ENCODE measurements around the gene TRIM13. TPM values are rescaled to one million over a fixed set of nuclear protein-coding genes. Genes with fewer than 3 reads are reported as not detected.
A peak's percentile ranks its signal among the peaks of the same experiment; 100 is the strongest.
"Not testable (repeated sequence)": the region's sequence is repeated elsewhere in the genome, so short reads cannot be mapped to it uniquely, and the experiment has no call there.

TRIM13 gene
- total RNA-seq, 1 experiment from 2014 or later = 11.6 TPM

DNA sequence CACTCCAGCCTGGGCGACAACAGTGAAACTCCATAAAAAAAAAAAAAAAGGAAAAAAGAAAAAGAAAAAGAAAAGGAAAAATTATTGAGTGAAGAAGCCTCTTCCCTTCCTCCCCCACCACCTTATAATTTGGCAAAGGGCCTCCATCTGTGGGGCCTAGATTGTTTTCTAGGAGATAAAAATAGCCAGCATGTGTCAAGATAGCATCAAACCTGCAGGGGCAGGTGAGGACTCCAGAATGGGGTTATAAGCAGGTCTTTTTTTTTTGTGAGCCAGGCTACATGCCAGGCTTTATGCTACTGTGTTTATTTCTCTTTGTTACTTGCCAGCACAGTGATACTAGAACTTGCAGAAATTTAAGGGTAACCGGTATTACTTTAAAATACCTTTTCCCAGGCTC, 11.7 kb upstream of the TRIM13 start:
- peaks cover 4% of the 10 kb centered on the region; the same call in 1 of the 2 replicates for H3K36me3 ChIP-seq
- no peaks in the 10 kb centered on the region for H3K27me3 ChIP-seq
- no peaks in the 10 kb centered on the region for H3K4me1 ChIP-seq
- no peak for DNase-seq
- H3K4me3 ChIP-seq = no peak overlapping the region
- no peak overlapping the region for H3K27ac ChIP-seq
- no peaks in the 10 kb centered on the region for H3K9me3 ChIP-seq (replicated peaks)

DNA sequence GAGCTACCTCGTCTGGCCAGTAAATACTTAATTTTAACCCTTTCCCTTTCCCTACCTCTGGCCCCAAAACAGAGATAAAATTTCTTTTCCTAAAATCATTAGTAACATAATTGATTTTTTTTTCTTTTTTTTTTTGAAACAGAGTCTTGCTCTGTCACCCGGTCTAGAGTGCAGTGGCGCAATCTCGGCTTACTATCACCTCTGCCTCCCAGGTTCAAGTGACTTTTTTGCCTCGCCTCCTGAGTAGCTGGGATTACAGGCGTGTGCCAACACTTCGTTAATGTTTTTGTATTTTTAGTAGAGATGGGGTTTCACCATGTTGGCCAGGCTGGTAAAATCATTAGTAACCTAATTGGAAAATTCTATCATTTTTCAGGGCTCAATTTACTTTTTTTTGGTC, 10.4 kb upstream of the TRIM13 start:
- Histone ChIP-seq H3K27ac (no peak overlapping the region), H3K36me3 (peaks cover 6% of the 10 kb centered on the region; the same call in 1 of the 2 replicates), H3K4me3 (no peak overlapping the region), H3K27me3 (no peaks in the 10 kb centered on the region), H3K4me1 (no peaks in the 10 kb centered on the region), H3K9me3 (replicated peaks) (no peaks in the 10 kb centered on the region)
- DNase-seq = no peak

DNA sequence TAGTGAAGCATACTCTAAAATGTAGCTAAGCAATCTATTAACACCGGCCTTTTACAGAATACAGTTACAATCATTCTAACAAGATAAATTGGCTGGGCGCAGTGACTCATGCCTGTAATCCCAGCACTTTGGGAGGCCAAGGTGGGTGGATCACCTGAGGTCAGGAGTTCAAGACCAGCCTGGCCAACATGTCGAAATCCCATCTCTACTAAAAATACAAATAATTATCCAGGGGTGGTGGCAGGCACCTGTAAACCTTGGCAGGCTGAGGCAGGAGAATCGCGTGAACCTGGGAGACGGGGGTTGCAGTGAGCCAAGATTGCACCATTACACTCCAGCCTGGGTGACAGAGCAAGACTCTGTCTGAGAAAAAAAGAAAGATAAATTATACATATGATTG, 6.2 kb upstream of the TRIM13 start:
- H3K4me3 ChIP-seq; DNase-seq; H3K27ac ChIP-seq; H3K9me3 ChIP-seq (replicated peaks); H3K4me1 ChIP-seq; H3K27me3 ChIP-seq: not testable (repeated sequence)
- peaks cover 15% of the 10 kb centered on the region; the same call in 1 of the 2 replicates for H3K36me3 ChIP-seq

DNA sequence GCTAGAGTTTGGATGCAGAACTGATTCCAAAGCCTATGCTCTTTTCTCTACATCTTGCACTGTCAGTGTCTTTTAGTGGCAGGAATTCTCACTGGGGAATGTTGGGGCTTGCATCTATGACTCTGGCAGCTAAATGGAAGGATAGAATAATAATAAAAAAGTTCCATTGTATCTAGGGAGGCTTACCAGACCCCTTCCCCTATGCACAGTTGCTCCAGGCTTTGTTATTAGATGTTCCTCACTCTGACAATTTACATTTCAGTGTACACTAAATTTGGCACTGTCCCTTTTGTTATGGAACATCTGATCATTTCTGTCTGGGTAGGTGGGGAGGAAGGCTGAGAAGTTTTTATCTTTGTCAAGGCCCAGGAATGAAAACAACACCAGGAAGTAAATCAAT, 3.7 kb upstream of the TRIM13 start:
- no peaks in the 10 kb centered on the region for H3K27me3 ChIP-seq

DNA sequence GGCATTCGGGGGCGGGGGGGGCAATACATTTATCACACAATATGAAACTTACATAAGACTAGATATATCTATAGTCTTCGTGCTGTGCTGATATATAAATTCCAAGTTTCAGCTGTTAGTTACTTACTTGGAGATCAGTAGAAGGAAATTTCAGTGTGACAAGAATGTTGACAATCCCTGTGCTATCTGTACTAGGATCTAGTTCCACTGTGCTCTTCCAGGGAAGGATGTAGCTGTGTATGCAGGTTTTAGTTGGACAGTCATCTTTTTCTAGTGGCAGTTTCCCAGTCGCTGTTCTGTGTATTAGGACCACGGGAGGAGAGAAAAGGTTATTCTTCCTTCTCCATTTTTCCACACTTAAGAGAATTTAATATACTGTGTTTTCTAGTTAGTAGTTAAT, 3.2 kb upstream of the TRIM13 start:
- H3K27me3 ChIP-seq = no peaks in the 10 kb centered on the region
- no peak overlapping the region for H3K4me3 ChIP-seq
- no peak overlapping the region for H3K27ac ChIP-seq
- H3K4me1 ChIP-seq = no peaks in the 10 kb centered on the region
- no peaks in the 10 kb centered on the region for H3K9me3 ChIP-seq (replicated peaks)
- peaks cover 16% of the 10 kb centered on the region; the same call in 1 of the 2 replicates for H3K36me3 ChIP-seq
- no peak for DNase-seq

More for the DNA sequence above, 3.7 kb upstream of the TRIM13 start:
- Histone ChIP-seq H3K9me3 (replicated peaks) (no peaks in the 10 kb centered on the region), H3K36me3 (peaks cover 15% of the 10 kb centered on the region; the same call in 1 of the 2 replicates), H3K4me1 (no peaks in the 10 kb centered on the region), H3K4me3 (no peak overlapping the region), H3K27ac (no peak overlapping the region)
- DNase-seq = no peak

DNA sequence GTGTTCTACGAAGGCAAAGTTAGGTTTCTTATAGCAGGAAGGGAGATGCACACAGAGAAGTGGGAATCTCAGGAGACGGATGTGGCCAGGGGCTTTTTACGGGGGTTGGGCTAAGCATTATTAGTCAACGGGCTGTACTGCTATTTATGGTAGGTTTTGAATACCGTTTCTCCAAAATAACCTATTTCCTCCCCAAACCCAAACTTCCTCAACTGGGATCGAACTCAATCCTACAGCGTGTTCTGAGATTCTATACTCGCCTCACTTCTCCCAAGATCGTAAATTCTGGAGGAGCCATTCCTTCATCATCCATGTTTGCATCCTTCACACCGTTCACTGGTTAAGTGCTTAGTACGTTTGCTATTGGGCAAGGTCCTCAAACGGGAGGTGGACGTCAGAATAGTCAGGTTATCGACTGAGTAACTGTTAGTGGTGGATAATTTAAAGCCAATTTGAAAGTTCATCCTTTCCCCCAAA, 1.2 kb upstream of the TRIM13 start:
- H3K27ac ChIP-seq = peak overlapping the region; percentile 82; the same call in 1 of the 2 replicates
- DNase-seq = no peak

DNA sequence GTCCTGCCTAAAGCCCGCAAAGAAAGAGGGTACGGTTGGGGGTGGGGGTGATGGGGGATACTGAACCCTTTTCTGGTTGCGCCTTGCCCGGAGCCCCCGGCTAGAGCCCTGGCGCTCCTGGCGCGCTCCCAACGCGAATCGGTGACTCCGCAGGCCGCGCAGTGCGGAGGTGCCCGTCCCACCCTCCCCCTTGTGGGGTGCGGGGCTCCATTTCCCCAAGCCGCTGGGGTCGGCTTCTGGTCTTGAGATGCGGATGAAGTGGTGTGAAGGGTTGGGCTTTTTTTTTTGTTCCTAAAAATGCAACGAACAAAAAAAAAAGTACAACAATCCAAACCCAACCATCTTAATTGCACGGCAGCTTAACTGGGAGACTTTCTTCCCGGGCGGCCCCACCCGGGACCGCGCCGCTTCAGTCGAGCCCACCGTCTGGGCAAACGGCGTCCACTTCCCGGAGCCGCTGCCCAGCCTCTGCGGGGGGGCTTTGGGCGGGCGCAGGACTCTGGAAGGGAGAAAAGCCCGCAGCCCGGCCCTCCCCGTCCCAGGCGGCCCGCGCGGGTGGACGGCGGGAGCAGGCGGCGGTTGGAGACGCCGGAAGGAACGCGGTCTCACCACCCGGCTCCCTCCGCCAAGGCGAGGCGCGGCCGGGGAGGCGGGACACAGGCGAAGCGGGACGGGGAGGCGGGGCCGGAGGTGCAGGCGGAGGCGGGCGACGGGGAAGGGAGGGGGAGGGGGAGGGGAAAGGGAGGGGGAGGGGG, 504 bp upstream of the TRIM13 start:
- H3K27me3 ChIP-seq = no peaks in the 10 kb centered on the region
- H3K4me3 ChIP-seq = peak overlapping the region; percentile 91
- no peaks in the 10 kb centered on the region for H3K4me1 ChIP-seq
- H3K9me3 ChIP-seq (replicated peaks) = no peaks in the 10 kb centered on the region
- H3K36me3 ChIP-seq = peaks cover 24% of the 10 kb centered on the region
- peak; percentile 77 to 78 for DNase-seq
- H3K27ac ChIP-seq = peak overlapping the region; percentile 82

More for the DNA sequence above, 1.2 kb upstream of the TRIM13 start:
- H3K36me3 ChIP-seq = peaks cover 25% of the 10 kb centered on the region; the same call in 1 of the 2 replicates
- no peaks in the 10 kb centered on the region for H3K9me3 ChIP-seq (replicated peaks)
- H3K27me3 ChIP-seq = no peaks in the 10 kb centered on the region
- peak overlapping the region; percentile 91 for H3K4me3 ChIP-seq
- H3K4me1 ChIP-seq = no peaks in the 10 kb centered on the region

DNA sequence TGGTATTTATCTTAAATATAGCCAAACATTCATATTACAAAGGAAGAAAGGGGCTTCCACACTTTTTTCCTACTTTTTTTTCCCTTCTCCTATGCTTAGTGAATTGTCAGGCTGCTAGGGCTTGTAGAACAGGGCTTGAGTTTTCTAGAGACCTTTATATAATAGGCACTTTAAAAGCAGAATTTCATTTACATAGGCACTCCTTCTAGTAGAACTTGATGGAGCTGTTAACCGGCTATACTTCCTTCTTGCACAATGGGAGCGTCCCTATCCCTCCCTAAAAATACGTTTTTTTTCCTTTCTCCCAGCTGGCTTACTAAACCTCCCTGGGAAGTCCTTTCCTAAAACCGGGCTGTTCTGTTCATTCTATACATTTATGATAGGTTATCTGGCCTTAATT, 1.1 kb downstream of the TRIM13 start:
- no peak for DNase-seq
- peak overlapping the region; percentile 91 for H3K4me3 ChIP-seq
- H3K27ac ChIP-seq = no peak overlapping the region
- H3K27me3 ChIP-seq = no peaks in the 10 kb centered on the region
- peaks cover 25% of the 10 kb centered on the region for H3K36me3 ChIP-seq
- H3K9me3 ChIP-seq (replicated peaks) = no peaks in the 10 kb centered on the region
- H3K4me1 ChIP-seq = no peaks in the 10 kb centered on the region

DNA sequence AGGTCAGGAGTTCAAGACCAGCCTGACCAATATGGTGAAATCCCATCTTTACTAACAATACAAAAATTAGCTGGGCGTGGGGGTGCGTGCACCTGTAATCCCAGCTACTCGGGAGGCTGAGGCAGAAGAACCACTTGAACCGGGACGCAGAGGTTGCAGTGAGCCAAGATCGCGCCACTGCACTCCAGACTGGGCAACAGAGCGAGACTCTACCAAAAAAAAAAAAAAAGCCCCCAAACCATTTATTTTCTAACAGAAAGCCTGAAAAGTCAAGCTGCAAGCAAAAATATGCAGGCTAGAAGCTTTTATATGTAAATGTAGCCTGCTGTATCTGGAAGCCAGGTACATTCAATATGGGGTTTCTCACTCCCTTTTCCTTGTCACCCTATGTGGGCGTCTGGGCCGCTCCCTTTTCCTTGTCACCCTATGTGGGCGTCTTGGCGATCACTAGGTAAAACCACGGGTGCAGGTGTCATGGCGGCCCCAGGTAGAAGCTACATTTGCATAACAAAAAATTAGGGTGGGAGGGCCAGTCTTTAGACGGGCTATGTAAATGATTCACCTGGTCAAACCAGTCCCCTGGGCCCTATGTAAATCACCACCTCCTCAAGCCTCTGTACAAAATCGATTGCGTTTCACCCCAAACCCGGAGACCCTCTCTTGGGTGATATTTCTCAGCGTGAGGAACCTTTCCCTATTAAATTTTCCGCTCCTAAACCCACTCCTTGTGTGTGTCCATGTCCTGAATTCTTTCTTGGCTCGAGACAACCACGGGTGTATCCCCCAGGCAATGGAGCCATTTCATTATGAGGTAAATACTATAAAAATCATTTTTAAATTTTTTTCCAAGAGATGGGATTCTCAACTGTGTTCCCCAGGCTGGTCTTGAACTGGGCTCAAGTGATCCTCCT, 2.1 kb downstream of the TRIM13 start:
- no peak for DNase-seq
- Histone ChIP-seq H3K9me3 (replicated peaks) (no peaks in the 10 kb centered on the region), H3K4me3 (no peak overlapping the region), H3K4me1 (no peaks in the 10 kb centered on the region), H3K27ac (no peak overlapping the region), H3K27me3 (no peaks in the 10 kb centered on the region), H3K36me3 (peaks cover 26% of the 10 kb centered on the region)

DNA sequence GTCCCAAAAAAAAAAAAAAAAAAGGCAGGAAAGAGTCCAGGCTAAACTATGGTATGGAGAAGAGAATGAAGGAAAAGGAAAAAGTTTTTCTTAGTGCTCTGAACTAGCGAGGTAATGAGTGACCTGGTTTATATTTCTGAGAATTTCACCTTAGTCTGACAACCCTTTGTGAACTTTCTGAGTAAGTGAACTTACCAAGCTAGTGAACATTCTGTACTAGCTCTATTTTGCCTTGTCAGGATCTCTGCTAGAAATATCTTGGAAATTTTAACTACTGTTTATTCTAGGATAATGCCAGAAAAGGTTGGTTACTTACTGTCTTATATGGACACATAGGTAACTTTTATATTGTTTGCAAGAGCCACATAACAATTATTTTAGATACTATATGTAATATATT, 4.4 kb downstream of the TRIM13 start:
- H3K4me3 ChIP-seq = no peak overlapping the region
- no peaks in the 10 kb centered on the region for H3K27me3 ChIP-seq
- H3K27ac ChIP-seq = no peak overlapping the region
- peaks cover 26% of the 10 kb centered on the region for H3K36me3 ChIP-seq
- no peaks in the 10 kb centered on the region for H3K9me3 ChIP-seq (replicated peaks)
- no peaks in the 10 kb centered on the region for H3K4me1 ChIP-seq
- DNase-seq = no peak

DNA sequence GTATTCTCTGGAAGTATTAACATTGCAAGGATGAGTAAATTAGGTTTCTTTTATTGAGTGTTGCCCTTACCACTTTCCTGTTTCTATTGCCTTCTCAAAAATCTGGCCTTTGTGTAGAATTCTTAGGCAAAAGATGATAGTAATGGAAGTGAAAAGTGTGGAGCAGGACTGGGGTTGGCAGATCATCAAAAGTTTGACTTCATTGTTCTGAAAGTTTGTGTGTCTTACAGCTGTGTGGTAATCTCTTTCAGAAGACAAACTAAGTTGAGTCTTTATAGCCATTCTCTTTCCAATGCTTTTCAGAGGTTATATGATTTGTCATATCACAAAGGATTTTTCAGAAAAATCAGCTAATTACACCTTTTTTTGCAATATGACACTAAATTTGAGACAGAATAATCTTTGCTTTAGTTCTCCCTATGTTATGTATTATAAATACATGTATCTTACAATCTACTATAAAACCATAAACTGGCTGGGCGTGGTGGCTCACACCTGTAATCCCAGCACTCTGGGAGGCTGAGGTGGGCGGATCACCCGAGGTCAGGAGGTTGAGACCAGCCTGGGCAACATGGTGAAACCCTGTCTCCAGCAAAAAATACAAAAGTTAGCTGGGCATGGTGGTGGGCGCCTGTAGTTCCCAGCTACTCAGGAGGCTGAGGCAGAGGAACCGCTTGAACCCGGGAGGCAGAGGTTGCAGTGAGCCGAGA, 9.7 kb downstream of the TRIM13 start:
- Histone ChIP-seq H3K4me1 (no peaks in the 10 kb centered on the region), H3K27me3 (no peaks in the 10 kb centered on the region), H3K27ac (no peak overlapping the region), H3K4me3 (no peak overlapping the region), H3K36me3 (peaks cover 29% of the 10 kb centered on the region), H3K9me3 (replicated peaks) (no peaks in the 10 kb centered on the region)
- DNase-seq = no peak

DNA sequence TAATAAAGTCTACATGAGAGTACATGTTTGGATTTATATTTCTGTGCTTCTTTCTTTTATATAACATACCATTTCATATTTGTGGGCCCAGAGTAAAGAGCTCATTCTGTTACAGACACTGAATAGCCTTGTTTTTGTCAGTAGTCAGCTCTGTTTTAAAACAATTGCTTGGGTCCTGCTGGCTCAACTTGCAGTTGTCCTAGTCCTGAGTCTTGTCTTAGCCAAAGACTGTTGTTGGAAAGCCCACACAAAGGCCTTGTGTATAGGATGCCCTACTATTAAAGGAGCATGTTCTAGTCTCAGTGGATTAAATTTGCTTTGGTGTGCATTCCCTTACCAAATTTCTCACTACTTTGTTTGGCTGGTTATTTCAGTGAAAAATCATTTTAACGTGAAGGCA, 14.6 kb downstream of the TRIM13 start:
- Histone ChIP-seq H3K9me3 (replicated peaks) (no peaks in the 10 kb centered on the region), H3K27me3 (no peaks in the 10 kb centered on the region), H3K27ac (no peak overlapping the region), H3K36me3 (peaks cover 45% of the 10 kb centered on the region), H3K4me1 (no peaks in the 10 kb centered on the region), H3K4me3 (no peak overlapping the region)
- no peak for DNase-seq

DNA sequence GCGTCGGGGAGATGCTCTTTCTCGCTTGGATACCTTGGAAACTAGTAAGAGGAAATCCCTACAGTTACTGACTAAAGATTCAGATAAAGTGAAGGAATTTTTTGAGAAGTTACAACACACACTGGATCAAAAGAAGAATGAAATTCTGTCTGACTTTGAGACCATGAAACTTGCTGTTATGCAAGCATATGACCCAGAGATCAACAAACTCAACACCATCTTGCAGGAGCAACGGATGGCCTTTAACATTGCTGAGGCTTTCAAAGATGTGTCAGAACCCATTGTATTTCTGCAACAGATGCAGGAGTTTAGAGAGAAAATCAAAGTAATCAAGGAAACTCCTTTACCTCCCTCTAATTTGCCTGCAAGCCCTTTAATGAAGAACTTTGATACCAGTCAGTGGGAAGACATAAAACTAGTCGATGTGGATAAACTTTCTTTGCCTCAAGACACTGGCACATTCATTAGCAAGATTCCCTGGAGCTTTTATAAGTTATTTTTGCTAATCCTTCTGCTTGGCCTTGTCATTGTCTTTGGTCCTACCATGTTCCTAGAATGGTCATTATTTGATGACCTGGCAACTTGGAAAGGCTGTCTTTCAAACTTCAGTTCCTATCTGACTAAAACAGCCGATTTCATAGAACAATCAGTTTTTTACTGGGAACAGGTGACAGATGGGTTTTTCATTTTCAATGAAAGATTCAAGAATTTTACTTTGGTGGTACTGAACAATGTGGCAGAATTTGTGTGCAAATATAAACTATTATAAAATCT, 15.7 kb downstream of the TRIM13 start:
- Histone ChIP-seq H3K9me3 (replicated peaks) (no peaks in the 10 kb centered on the region), H3K27ac (no peak overlapping the region), H3K36me3 (peaks cover 44% of the 10 kb centered on the region), H3K27me3 (no peaks in the 10 kb centered on the region), H3K4me3 (no peak overlapping the region), H3K4me1 (no peaks in the 10 kb centered on the region)
- DNase-seq = no peak

DNA sequence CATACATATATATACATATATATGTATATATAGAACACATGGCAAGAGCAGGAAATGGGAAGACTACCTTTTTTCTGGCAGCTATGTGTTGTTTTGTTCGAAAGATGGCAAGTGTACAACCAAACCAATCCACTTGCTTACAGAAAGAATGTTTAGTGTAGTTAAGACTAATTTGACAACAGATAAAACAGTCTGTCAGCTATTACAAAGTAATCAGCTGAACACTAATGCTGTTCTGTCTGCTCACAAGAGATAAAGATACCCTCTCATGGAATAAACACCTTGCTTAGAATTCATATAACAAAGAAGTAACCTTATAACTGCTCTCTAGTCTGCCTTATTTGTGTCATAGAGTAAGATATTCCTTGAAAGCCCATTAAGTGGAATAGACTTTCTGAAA, 17.5 kb downstream of the TRIM13 start:
- no peak for DNase-seq
- no peaks in the 10 kb centered on the region for H3K9me3 ChIP-seq (replicated peaks)
- H3K36me3 ChIP-seq = peaks cover 41% of the 10 kb centered on the region
- H3K27me3 ChIP-seq = no peaks in the 10 kb centered on the region
- no peak overlapping the region for H3K4me3 ChIP-seq
- no peaks in the 10 kb centered on the region for H3K4me1 ChIP-seq
- no peak overlapping the region for H3K27ac ChIP-seq

Measured in SJCRH30 (cell line).